ENCODE data around the gene EMC9.

Gene EMC9, protein sequence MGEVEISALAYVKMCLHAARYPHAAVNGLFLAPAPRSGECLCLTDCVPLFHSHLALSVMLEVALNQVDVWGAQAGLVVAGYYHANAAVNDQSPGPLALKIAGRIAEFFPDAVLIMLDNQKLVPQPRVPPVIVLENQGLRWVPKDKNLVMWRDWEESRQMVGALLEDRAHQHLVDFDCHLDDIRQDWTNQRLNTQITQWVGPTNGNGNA

GRCh38 chr14:24141097-24141880, at the start of gene EMC9:
EMC9 (minus strand) TSS chr14:24141591; CDS start chr14:24141304, 287 bp downstream.
- peak; percentile 98 to 99 (median 99) for DNase-seq (ENCODE audit: low read depth in 3 of 3)

- no peak for DNase-seq (ENCODE audit: low read depth in 3 of 3)
Measured at GRCh38 chr14:24190416-24190815, 49.0 kb upstream of the EMC9 start.

- no peak for DNase-seq (ENCODE audit: low read depth in 3 of 3)
Measured at GRCh38 chr14:24189460-24189859, 48.1 kb upstream of the EMC9 start.

DNA sequence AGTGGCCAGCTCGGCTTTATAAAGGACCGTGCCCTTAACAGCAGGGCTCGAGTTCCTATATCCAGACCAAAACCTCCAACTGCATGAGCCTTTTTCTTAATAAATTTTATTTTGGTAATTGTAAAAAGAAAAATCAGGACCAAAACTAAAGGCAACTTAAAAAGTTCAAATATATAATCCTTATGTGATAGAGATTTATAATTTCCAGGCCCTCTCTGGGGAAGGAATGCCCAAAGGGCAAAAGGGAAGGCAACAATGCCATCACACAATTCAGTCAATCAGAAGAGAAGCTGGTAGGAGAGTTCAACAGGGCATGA, 47.6 kb upstream of the EMC9 start:
- DNase-seq (ENCODE audit: low read depth in 3 of 3), result no peak

DNA sequence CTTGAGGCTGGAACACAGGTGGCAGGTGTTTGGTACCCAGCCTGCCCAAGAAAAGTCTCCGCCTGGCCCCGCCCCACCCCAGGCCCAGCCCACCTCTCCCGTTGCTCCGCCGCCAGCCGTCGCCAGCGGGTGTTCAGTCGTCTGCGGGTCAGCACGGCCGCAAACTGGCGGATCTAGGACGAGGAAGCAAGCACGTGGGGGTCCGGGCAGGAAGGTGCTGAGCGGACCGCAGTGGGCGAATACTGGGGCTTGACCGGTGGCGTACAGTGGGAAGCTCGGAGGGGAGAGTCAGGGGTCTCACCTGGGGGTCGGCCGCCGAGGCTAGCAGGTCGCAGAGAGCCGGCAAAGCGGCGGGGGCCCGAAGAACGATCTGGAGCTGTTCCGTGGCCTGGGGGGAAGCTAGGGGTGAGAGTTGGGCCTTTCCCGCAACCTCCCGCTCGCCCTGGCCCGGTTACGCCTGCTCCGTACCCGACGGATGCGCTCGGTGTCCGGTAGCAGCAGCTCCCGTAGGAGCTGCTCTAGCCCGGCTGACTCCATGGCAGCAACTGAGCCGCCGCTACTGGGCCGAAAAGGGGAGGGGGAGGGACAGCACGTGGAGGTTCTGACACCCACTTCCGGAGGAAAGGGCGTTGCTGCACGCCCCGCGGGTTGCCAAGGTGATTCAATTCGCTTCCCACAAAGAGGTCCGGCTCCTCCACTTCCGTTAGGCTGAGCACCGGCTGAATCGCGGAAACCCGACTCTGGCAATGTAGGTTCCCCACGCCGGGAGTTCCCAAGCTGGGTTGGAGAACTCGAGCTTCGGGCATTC, 47.1 kb upstream of the EMC9 start, which contains the start of gene IPO4:
IPO4 (minus strand) TSS at position 566 of the 808 bp plus-strand sequence; CDS start at position 537, 29 bp downstream.
- DNase-seq (ENCODE audit: low read depth in 3 of 3), result peak; percentile 78 to 95 (median 91)

GRCh38 chr14:24187539-24187915, 46.1 kb upstream of the EMC9 start:
- DNase-seq (ENCODE audit: low read depth in 3 of 3), result no peak

DNA sequence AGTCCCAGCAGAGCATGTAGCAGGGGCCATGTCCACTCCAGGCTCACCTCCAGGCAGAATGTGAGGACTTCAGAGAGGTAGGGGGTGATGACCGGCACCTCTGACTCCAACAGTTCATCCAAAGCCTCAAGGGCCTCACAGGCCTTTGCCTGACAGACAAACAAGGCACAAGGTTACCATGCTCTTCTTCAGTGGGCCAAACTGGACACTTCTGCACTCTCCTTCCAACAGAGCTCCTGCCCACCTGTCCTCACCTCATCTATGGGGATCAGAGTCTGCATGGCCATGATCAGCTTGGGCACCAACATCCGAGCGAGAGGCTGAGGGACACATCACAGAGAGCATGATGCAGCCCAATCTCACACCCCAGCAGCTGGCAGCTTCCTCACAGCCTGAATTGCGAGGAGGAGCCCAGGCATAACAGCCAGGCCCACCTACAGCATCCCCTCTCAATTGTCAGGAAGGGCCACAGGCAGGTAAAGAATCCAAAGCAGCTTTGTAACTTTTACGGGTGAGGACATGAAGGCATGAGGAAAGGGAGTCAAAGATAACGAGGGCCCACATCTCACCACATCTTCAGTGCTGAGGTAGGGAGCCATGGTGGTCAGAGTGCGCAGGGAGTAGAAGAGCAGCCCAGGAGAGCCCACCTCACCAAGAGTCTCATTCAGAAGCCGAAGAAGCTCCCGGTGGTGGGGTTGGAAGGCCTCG, 45.6 kb upstream of the EMC9 start:
- no peak for DNase-seq (ENCODE audit: low read depth in 3 of 3)

DNA sequence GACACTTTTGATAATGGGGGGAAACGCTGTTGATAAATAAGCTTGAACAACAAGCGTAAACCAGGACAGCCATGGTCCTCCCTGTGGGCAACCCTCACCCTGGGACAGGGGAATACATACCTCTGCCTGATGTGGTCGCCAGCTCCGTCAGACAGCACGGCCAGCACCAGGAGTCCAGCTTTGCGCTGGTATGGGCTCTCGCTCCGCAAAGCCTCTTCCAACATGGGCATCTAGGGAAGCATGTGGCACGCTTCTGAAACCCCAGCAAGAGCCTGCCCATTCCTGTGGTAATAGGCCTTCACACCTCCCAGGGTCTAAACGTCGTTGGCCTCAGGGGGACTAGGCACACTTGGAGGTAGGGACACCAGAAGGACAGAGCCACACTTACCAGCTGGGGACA, 44.4 kb upstream of the EMC9 start:
- DNase-seq (ENCODE audit: low read depth in 3 of 3), result no peak

GRCh38 chr14:24185026-24185425, 43.6 kb upstream of the EMC9 start:
- DNase-seq (ENCODE audit: low read depth in 3 of 3), result no peak

DNA sequence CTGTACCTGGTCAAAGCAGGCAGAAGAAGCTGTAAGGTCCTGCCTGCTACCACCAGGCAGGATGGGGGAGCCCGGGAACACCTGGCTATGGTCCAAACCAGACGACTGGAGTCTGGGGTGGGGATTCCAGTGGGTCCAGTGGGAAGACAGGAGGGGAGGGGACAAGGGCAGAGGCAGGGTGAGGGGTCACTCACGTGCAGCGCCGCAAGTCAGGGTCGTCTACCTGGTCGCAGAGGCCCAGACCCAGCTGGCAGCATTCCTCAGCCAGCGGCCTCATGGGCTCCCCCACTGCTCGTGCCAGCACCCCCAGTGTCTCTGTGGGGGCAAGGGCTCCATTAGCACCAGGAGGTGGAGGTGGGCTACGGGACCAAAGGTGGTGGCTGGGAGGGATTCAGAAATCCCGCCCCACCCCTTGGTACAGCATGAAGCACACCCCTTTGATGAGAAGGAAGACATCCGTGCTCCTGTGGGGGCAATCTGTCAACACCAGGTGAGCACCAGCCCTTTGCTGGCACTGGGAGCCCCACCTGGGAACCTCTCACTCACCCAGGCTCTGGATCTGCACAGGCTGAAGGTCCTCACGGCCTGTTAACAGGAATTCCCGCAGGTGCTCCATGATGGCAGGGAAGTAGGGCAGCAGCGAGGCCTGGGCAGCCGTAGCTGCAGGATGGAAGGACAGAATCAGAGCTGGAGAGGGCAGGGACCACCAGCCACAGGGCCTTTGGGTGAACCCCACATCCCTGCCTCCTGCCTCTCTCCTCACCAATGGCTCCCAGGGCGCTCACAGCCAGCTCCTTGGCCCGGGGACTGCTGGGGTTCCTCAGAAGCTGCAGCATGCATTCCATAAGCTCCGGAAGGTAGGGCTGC, 42.9 kb upstream of the EMC9 start:
- no peak for DNase-seq (ENCODE audit: low read depth in 3 of 3)

GRCh38 chr14:24183014-24183481, 41.7 kb upstream of the EMC9 start:
- no peak for DNase-seq (ENCODE audit: low read depth in 3 of 3)

- no peak for DNase-seq (ENCODE audit: low read depth in 3 of 3)
Measured at GRCh38 chr14:24182110-24182882, 40.9 kb upstream of the EMC9 start.

DNA sequence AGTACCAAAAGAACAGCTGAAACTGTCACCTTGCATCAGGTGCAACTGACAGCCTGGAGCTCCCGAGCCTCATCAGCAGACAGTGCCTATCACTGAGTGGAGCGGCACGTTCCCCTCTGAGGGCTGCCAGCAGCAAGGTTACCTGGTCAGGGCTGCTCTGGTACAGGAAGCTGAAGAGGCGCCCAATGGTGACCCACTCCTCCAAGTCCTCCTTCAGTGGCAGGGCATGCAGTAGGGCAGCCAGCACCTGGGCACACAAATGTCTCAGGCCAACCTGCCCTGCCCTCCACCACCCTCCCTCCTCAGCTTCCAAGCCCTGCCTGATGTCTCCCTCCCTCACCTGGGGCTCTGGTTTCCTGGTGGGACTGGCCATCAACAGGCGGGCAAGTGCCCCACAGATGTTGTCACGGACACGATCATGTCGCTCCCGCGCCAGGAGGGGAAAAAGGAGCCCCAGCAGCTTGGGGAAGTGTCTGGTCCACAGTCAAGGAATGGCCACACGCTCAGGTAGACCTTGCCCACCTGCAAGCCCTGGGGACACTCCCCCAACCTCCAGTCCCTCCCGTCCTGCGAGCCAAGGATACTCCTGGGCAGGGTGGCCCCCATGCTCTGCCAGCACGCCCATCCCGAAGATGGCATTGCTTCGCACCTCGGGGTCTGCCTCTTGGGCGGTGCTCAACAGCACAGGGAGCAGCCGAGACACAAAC, 40.1 kb upstream of the EMC9 start:
- DNase-seq (ENCODE audit: low read depth in 3 of 3), result no peak

DNA sequence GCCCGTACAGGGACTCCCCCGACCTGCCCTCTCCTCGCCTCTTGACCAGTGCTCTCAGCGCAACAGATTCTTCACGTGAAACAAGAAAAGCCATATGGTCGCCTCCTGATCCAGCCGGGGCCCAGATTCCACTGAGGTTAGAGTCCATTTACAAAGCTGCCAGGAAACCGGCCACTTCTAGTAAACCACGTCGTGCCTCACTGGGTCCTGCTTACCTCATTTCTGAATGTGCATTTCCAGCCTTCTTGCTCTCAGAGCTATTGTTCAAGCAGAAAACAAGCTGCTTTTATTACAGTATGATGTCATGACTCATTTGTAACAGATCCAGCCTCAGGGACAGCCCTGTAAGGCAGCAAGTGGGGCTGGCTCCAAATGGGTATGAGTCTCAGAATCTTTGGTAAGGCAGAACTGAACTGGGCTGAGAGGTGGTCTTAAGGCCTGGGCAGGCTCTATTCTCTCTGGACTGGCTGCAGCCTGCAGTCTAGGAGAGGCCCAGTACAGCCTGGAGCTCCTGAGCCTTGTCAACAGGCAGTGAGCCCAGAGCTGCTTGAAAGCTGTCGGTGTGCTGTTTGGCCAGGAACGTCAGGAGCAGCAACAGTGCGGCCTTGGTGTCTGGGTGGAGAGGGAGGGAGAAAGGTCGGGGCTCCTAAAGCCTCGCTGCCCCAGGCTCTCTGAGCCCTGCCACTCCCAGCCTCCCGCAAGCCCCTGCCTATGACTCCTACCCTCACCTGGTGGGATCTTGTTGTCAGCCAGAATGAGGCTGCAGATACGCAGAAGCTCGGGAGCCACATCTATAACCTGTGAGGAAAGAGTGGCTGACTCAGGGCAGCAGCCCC, 38.8 kb upstream of the EMC9 start:
- no peak for DNase-seq (ENCODE audit: low read depth in 3 of 3)

- DNase-seq (ENCODE audit: low read depth in 3 of 3), result no peak
Measured at GRCh38 chr14:24179294-24179960, 38.0 kb upstream of the EMC9 start.

DNA sequence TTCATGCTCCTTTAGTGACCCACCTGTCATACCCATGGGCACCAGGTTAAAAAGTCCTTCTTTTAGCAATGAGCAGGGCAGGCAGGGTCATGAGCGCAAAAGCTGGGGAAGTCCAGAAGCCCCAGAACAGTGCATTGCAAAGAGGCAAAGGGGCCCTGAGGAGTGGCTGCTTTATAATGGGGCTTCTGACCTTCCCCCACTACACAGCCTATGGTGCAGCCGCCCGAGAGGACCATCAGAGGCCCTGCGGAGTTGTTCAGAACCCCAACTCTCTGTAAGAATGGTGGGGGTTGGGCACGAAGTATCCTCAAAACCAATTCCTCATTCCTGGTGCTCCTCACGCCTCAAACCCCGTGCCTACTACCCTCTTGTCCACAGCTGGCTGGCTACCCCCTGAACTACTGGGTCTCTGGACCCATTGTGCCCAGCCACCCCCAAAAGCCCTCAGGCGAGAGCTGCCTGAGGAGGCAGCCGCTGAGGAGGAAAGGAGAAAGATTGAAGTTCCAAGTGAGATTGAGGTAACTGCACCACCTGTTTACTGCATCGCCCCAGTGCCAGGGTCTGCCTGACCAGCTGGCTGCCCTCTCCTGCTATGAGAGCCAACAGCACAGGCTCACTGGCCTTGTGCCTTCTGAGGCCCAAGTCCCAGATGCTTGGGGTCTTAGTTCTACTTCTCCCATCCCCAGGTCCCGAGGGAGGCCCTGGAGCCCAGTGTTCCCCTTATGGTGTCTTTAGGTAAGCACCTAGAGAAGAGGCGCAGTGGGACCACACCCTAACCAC, 37.2 kb upstream of the EMC9 start:
- DNase-seq (ENCODE audit: low read depth in 3 of 3), result no peak

DNA sequence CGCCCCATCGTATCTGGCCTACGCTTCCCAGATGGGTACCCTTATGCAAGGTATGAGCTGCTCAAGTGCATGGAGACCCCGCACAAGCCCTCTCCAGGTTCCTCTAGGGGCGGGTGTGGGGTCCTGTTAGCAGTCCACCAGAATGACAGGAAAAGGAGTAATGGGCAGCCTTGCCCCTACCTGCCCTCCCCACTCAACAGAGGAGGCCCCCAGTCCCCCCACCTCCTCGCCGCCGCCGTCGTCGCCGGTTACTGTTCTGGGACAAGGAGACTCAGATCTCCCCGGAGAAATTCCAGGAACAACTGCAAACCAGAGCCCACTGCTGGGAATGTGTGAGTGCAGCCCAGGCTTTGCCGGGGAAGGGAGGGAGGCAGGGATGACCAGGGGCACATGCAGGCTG, 36.5 kb upstream of the EMC9 start:
- DNase-seq (ENCODE audit: low read depth in 3 of 3), result no peak
